ENCODE measurements around the gene GCFC2. TPM values are rescaled to one million over a fixed set of nuclear protein-coding genes. Genes with fewer than 3 reads are reported as not detected.

GCFC2 gene
- total RNA-seq, 1 experiment from 2014 or later: 22.8 TPM

GRCh38 chr2:75680402-75680801 is 30.3 kb downstream of the GCFC2 start:
- no peak for DNase-seq (ENCODE audit: low read depth)

GRCh38 chr2:75679556-75679955 is 31.2 kb downstream of the GCFC2 start:
- no peak for DNase-seq (ENCODE audit: low read depth)

- no peak for DNase-seq (ENCODE audit: low read depth)
These were observed 34.3 kb downstream of the GCFC2 start for GRCh38 chr2:75676464-75676863.

GRCh38 chr2:75675908-75676307 is 34.8 kb downstream of the GCFC2 start:
- no peak for DNase-seq (ENCODE audit: low read depth)

GRCh38 chr2:75675423-75675822 is 35.3 kb downstream of the GCFC2 start:
- peak; percentile 56 for DNase-seq (ENCODE audit: low read depth)

GRCh38 chr2:75667884-75668283 is 42.8 kb downstream of the GCFC2 start:
- no peak for DNase-seq (ENCODE audit: low read depth)

GRCh38 chr2:75666911-75667310 is 43.8 kb downstream of the GCFC2 start:
- DNase-seq (ENCODE audit: low read depth): no peak

GRCh38 chr2:75657798-75658197 is 52.9 kb downstream of the GCFC2 start:
- no peak for DNase-seq (ENCODE audit: low read depth)

GRCh38 chr2:75656563-75656962 is 54.2 kb downstream of the GCFC2 start:
- no peak for DNase-seq (ENCODE audit: low read depth)

- DNase-seq (ENCODE audit: low read depth): no peak
These were observed 54.9 kb downstream of the GCFC2 start for GRCh38 chr2:75655861-75656260.

- DNase-seq (ENCODE audit: low read depth): no peak
These were observed 56.7 kb downstream of the GCFC2 start for GRCh38 chr2:75654012-75654411.

- DNase-seq (ENCODE audit: low read depth): peak; percentile 8
These were observed 62.9 kb downstream of the GCFC2 start for GRCh38 chr2:75647771-75648170.

- peak; percentile 95 for DNase-seq (ENCODE audit: low read depth)
These were observed 63.9 kb downstream of the GCFC2 start, which contains the start of gene MRPL19 for GRCh38 chr2:75646583-75647425. Gene MRPL19, plus strand, starts transcription at chr2:75646783. Its CDS starts 25 bp downstream, at chr2:75646808.

- DNase-seq (ENCODE audit: low read depth): peak; percentile 10
These were observed 64.6 kb downstream of the GCFC2 start for GRCh38 chr2:75646090-75646582.

- DNase-seq (ENCODE audit: low read depth): no peak
These were observed 65.1 kb downstream of the GCFC2 start for GRCh38 chr2:75645643-75646042.

GRCh38 chr2:75643980-75644379 is 66.7 kb downstream of the GCFC2 start:
- no peak for DNase-seq (ENCODE audit: low read depth)

GRCh38 chr2:75641587-75641986 is 69.1 kb downstream of the GCFC2 start:
- DNase-seq (ENCODE audit: low read depth): peak; percentile 36

GRCh38 chr2:75640621-75641121 is 70.0 kb downstream of the GCFC2 start:
- peak; percentile 81 for DNase-seq (ENCODE audit: low read depth)

- peak; percentile 6 for DNase-seq (ENCODE audit: low read depth)
These were observed 73.1 kb downstream of the GCFC2 start for GRCh38 chr2:75637568-75637967.

- DNase-seq (ENCODE audit: low read depth): no peak
These were observed 75.8 kb downstream of the GCFC2 start for GRCh38 chr2:75634945-75635344.

GRCh38 chr2:75633620-75634019 is 77.1 kb downstream of the GCFC2 start:
- no peak for DNase-seq (ENCODE audit: low read depth)

- no peak for DNase-seq (ENCODE audit: low read depth)
These were observed 77.9 kb downstream of the GCFC2 start for GRCh38 chr2:75632813-75633212.

- DNase-seq (ENCODE audit: low read depth): no peak
These were observed 78.5 kb downstream of the GCFC2 start for GRCh38 chr2:75632091-75632701.

Data from RPMI7951 (cell line).